K562 (cell line): ENCODE results near the gene ITPR2. TPM values are rescaled to one million over a fixed set of nuclear protein-coding genes. Genes with fewer than 3 reads are reported as not detected.

Source experiments
- BRD4 ChIP-seq: fragments of 200-600 bp; sonication (generic); IDR thresholded peaks from 2 replicates; pipeline ENCODE4 v1.6.1; 2017; ENCODE audit warnings: inconsistent platforms
- CHD7 ChIP-seq: fragments of 200-600 bp; sonication (generic); IDR thresholded peaks from one replicate; pipeline ENCODE4 v1.6.1; 2012; ENCODE audit warnings: mild to moderate bottlenecking, low read depth, low read length, inconsistent platforms
- GATAD2B ChIP-seq: fragments of 450-650 bp; IDR thresholded peaks from 2 replicates; pipeline ENCODE4 v1.6.1; 2017; ENCODE audit warnings: mild to moderate bottlenecking, borderline replicate concordance
- MLX ChIP-seq, 2 experiments: fragments of 450-650 bp in 1 of 2; sonication (generic) in 1 of 2; formaldehyde crosslinking; conservative IDR thresholded peaks; 2 replicates each; pipeline versions ENCODE4 v1.4.0 to v1.8.1; 2020 to 2022; ENCODE audit warnings: mild to moderate bottlenecking in 1 of 2, missing genetic modification reagents in 1 of 2
- NFYB ChIP-seq: IDR thresholded peaks from 2 replicates; pipeline ENCODE4 v1.6.1; 2011; ENCODE audit warnings: mild to moderate bottlenecking, moderate library complexity; ENCODE audit not compliant: insufficient read length; ENCODE audit errors: extremely low read depth
- NR2F6 ChIP-seq: fragments of 450-650 bp; formaldehyde crosslinking; IDR thresholded peaks from 2 replicates; pipeline ENCODE4 v1.4.0; 2020; ENCODE audit warnings: mild to moderate bottlenecking
- POLR2AphosphoS2 ChIP-seq: IDR thresholded peaks from 2 replicates; pipeline ENCODE4 v1.6.1; 2012; ENCODE audit warnings: low read length, improper control_type of control experiment
- TCF7 ChIP-seq: sonication (generic); IDR thresholded peaks from 2 replicates; pipeline ENCODE4 v1.6.1; 2016; ENCODE audit warnings: antibody characterized with exemption, borderline replicate concordance
- TFAP4 ChIP-seq: sonication (generic); formaldehyde crosslinking; IDR thresholded peaks from 2 replicates; pipeline ENCODE4 v1.8.0; 2022; ENCODE audit warnings: missing genetic modification reagents, mild to moderate bottlenecking, moderate library complexity, borderline replicate concordance
- ZNF124 ChIP-seq: sonication (generic); formaldehyde crosslinking; IDR thresholded peaks from 2 replicates; pipeline ENCODE4 v1.8.1; 2022; ENCODE audit warnings: missing genetic modification reagents
- ZSCAN29 ChIP-seq: fragments of 450-650 bp; IDR thresholded peaks from 2 replicates; pipeline ENCODE4 v1.6.1; 2017
- polyA plus RNA-seq, 8 experiments: library from polyadenylated mRNA; depleted of rRNA in 4 of 8; stranded (reverse) in 5 of 8; unstranded in 3 of 8; fragments of >200 nt; fragmentation: Nextera tagmentation in 2 of 8; fragmentation: Illumina TruSeq in 1 of 8; extraction: Ambion mirVana in 2 of 8; extraction: Trizol in 1 of 8; gene quantifications; 2 replicates each; pipeline versions ENCODE4 v1.2.1 to v1.2.3, GENCODE V29; 2011 to 2014; ENCODE audit warnings: inconsistent platforms in 1 of 8, missing spikeins in 1 of 8
- total RNA-seq, 7 experiments: library from RNA; depleted of rRNA in 6 of 7; stranded (reverse); fragments of >200 nt in 6 of 7; fragmentation: Illumina TruSeq in 2 of 7; extraction: Trizol in 2 of 7; gene quantifications; 2 replicates each; pipeline versions ENCODE4 v1.2.1 to v1.2.3, GENCODE V29; 2011 to 2021; ENCODE audit warnings: low replicate concordance in 1 of 7
- TF ChIP-seq, protein P1 (sequence below): fragments of 250-450 bp; sonication (Bioruptor Pico); IDR thresholded peaks from 2 replicates; pipeline ENCODE4 v1.5.1; 2021; ENCODE audit warnings: mild to moderate bottlenecking

The ITPR2 gene
- total and polyA plus RNA-seq, 9 of the 15 experiments (the other 6 are each of a cell fraction or from before 2014, with no cell fraction given), result 0.21 to 3.3 (median 0.95) TPM

DNA sequence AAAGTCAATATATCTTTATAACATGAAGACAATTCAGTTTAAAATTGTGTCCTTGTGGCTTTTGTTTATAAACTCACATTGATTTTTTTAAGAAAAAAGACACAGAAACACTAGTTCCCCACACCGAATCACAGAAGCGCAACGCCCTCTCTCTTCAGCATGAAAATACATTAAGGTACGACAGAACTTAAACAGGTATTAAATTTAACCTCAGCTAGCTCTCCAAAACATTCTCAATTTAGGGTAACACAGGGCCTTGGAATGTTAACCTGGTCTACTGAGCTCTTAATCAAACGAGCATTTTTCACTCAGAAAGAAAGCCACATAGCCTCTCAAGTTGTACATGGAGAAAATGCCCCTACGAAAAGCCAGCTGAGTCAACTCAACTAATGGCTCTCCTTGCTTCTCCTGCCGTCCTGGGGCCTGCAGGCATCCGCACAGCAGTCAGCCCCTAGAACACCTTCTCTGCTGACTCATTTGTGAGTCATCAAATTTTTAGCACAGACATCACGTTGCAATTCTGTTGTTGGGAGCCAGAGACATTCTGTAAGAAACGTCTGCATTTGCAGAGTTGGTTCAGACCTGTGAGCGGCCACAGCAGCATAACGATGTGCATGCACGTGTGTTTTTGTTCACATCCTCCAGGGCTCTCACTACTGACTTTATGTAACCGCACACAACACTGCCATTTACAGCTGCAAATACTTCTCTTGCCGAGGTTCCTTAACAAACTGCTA is 141.6 kb downstream of the ITPR2 start (continued):
- no peak for TF ChIP-seq MLX (CRISPR knock-in tag; conservative IDR thresholded peaks at IDR 0.05)
- no peak for TF ChIP-seq NFYB
- TF ChIP-seq, protein P1, sequence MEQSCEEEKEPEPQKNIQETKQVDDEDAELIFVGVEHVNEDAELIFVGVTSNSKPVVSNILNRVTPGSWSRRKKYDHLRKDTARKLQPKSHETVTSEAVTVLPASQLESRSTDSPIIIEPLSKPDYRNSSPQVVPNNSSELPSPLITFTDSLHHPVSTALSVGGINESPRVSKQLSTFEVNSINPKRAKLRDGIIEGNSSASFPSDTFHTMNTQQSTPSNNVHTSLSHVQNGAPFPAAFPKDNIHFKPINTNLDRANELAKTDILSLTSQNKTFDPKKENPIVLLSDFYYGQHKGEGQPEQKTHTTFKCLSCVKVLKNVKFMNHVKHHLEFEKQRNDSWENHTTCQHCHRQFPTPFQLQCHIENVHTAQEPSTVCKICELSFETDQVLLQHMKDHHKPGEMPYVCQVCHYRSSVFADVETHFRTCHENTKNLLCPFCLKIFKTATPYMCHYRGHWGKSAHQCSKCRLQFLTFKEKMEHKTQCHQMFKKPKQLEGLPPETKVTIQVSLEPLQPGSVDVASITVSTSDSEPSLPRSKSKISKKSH, result no peak
- TF ChIP-seq TCF7, result no peak
- TF ChIP-seq NR2F6, result no peak
- no peak for TF ChIP-seq CHD7
- TF ChIP-seq POLR2AphosphoS2, result no peak
- TF ChIP-seq ZNF124 (CRISPR knock-in tag), result no peak
- no peak for TF ChIP-seq ZSCAN29
- peak; percentile 83; the same call in 1 of the 2 replicates for TF ChIP-seq TFAP4 (CRISPR knock-in tag)
- no peak for TF ChIP-seq GATAD2B
- TF ChIP-seq BRD4, result no peak
